ENCODE measurements around the gene SNX7.

SNX7 gene

GRCh38 chr1:98661544-98662355 is at the start of gene SNX7:
Gene SNX7, plus strand, starts transcription at chr1:98661721. Its CDS starts 11 bp downstream, at chr1:98661732.
- peak within 1 kb of the TSS; percentile 74 for H3K4me3 ChIP-seq (ENCODE audit: low read depth, low read length)

- no peak overlapping the region for H3K4me3 ChIP-seq (ENCODE audit: low read depth, low read length)
Measured at GRCh38 chr1:98637316-98637715, 24.2 kb upstream of the SNX7 start.

- no peak overlapping the region for H3K4me3 ChIP-seq (ENCODE audit: low read depth, low read length)
Measured at GRCh38 chr1:98638185-98638584, 23.3 kb upstream of the SNX7 start.

- H3K4me3 ChIP-seq (ENCODE audit: low read depth, low read length): no peak overlapping the region
Measured at GRCh38 chr1:98644510-98644909, 17.0 kb upstream of the SNX7 start.

- H3K4me3 ChIP-seq (ENCODE audit: low read depth, low read length): no peak overlapping the region
Measured at GRCh38 chr1:98651116-98651632, 10.3 kb upstream of the SNX7 start.

GRCh38 chr1:98653123-98653522 is 8.4 kb upstream of the SNX7 start:
- H3K4me3 ChIP-seq (ENCODE audit: low read depth, low read length): no peak overlapping the region

- no peak overlapping the region for H3K4me3 ChIP-seq (ENCODE audit: low read depth, low read length)
Measured at GRCh38 chr1:98659879-98660278, 1.6 kb upstream of the SNX7 start.

GRCh38 chr1:98660940-98661543 is 479 bp upstream of the SNX7 start:
- peak overlapping the region; percentile 74 for H3K4me3 ChIP-seq (ENCODE audit: low read depth, low read length)

GRCh38 chr1:98662356-98662670 is 792 bp downstream of the SNX7 start:
- peak overlapping the region; percentile 74 for H3K4me3 ChIP-seq (ENCODE audit: low read depth, low read length)

- no peak overlapping the region for H3K4me3 ChIP-seq (ENCODE audit: low read depth, low read length)
Measured at GRCh38 chr1:98668733-98669132, 7.2 kb downstream of the SNX7 start.

GRCh38 chr1:98669355-98670296 is 8.1 kb downstream of the SNX7 start:
- no peak overlapping the region for H3K4me3 ChIP-seq (ENCODE audit: low read depth, low read length)

- no peak overlapping the region for H3K4me3 ChIP-seq (ENCODE audit: low read depth, low read length)
Measured at GRCh38 chr1:98672189-98672588, 10.7 kb downstream of the SNX7 start.

GRCh38 chr1:98674075-98674781 is 12.7 kb downstream of the SNX7 start:
- H3K4me3 ChIP-seq (ENCODE audit: low read depth, low read length): no peak overlapping the region

GRCh38 chr1:98675282-98675681 is 13.8 kb downstream of the SNX7 start:
- H3K4me3 ChIP-seq (ENCODE audit: low read depth, low read length): no peak overlapping the region

GRCh38 chr1:98677288-98677687 is 15.8 kb downstream of the SNX7 start:
- H3K4me3 ChIP-seq (ENCODE audit: low read depth, low read length): no peak overlapping the region

GRCh38 chr1:98681812-98682211 is 20.3 kb downstream of the SNX7 start:
- H3K4me3 ChIP-seq (ENCODE audit: low read depth, low read length): no peak overlapping the region

GRCh38 chr1:98688110-98688739 is 26.7 kb downstream of the SNX7 start:
- H3K4me3 ChIP-seq (ENCODE audit: low read depth, low read length): no peak overlapping the region

- no peak overlapping the region for H3K4me3 ChIP-seq (ENCODE audit: low read depth, low read length)
Measured at GRCh38 chr1:98690576-98690975, 29.1 kb downstream of the SNX7 start.

GRCh38 chr1:98692482-98692881 is 31.0 kb downstream of the SNX7 start:
- H3K4me3 ChIP-seq (ENCODE audit: low read depth, low read length): no peak overlapping the region

GRCh38 chr1:98693385-98693784 is 31.9 kb downstream of the SNX7 start:
- no peak overlapping the region for H3K4me3 ChIP-seq (ENCODE audit: low read depth, low read length)

All from iPS-11a (cell line).